Amygdala (tissue), 56 donors: ENCODE data around the gene NEURL1B.
A peak's percentile ranks its signal among the peaks of the same experiment; 100 is the strongest.
"Not testable (repeated sequence)": the region's sequence is repeated elsewhere in the genome, so short reads cannot be mapped to it uniquely, and the experiment has no call there.

Source experiments
- DNase-seq, 56 donors: peaks; one replicate each; lab custom pipeline; 2025; lab: John Stamatoyannopoulos, UW

The NEURL1B gene

DNA sequence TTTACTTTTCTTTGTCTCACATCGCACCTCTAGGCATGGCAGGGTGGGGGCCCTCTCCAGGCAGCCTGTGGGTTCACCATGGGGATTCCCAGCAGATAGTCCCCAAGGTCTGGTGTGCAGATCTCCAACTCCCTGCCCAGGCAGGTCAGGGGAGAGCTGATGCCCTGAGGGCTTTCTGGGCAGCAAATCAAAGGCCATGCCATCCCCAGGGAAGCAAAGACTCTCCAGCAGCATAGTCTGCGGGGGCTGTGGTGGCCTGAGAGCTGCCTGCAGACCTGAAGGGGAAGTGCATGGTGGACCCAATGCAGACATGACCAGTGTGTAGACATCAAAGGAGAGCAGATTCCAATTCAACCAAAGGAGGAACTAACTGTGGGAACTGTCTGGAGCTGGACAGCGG, 7.7 kb downstream of the NEURL1B start:
- no peak for DNase-seq

DNA sequence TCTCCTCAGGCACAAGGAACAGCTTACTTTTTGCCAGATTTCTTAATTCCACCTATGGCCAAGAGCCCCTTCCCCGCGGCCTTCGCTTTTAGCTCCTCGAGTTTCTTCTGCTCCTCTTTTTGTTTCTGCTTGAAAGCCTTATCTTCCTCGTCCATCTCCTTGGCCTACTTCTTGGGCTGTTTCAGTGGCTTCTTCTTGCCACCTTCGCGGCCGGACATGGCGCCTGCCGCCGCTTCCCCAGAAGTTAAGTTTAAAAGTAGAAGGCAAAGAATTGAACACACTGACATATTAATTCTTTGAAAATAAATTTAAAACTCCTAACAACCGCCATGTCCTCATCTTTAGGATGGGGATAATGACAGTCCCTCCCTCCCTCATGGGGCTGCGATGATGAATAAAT, 15.4 kb downstream of the NEURL1B start:
- DNase-seq = not testable (repeated sequence)

DNA sequence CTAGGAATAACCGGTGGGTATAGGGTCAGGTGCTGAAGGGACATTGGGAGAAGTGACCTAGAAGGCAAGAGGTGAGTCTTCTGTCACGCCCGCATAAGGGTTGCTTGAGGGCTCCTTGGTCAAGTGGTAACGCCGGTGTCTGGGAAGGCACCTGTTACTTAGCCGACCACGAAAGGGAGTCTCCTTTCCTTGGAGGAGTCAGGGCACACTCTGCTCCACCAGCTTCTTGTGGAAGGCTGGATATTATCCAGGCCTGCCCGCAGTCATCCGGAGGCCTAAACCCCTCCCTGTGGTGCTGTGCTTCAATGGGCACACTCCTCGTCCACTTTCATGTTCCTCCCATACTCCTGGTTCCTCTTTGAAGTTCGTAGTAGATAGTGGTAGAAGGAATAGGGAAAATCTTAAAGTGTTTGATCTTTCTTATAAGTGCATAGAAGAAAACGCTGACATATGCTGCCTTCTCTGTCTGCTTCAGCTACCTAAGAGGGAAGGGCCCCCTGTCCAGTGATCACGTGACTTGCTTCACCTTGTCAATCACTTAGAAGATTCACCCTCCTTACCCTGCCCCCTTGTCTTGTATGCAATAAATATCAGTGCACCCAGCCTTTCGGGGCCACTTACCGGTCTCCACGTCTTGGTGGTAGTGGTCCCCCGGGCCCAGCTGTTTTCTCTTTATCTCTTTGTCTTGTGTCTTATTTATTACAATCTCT, 16.6 kb downstream of the NEURL1B start:
- DNase-seq = not testable (repeated sequence)

DNA sequence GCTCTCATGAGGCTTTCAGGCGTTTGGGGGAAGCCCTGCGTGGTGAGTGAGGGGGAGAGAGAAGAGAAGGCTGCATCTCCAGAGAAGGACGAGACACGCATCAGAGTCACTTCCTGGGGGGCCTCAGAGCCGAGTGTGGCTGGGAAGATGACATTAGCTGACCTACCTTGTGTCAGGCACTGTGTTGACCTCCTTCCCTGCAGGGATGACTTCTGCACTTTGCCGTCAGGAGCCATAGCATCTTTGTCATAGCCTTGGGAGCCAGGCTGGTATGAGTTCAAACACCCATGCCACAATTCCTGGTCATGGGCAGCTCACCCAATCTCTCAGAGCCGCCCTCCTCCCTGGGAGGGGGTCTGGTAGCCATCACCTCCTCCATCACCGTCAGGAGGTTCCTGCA, 17.3 kb downstream of the NEURL1B start:
- DNase-seq = no peak

DNA sequence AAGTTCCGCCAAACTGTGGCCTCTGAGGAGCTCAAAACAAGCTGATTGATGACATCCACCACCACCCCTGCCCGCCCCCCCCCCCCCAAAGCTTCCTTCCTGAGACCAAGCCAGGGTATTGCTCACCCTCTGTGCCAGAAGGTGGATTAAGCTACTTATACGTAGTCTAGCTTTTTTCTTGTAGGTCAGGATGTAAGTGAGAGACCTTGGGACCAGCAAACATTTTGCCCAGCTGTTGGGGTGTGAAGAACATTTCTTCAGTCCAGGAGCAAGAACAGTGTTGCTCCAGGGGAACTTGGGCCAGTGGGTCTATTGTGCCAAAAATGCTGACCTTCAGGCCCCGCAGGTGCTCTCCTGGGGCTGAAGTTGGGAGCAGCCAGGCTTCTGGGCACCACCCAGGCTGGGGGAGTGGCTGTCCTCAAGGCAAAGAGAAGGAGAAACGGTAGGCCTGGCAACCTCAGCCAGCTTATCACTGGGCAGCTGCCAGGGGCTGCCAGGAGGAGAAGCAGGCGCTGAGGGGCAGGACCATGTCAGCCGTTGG, 18.0 kb downstream of the NEURL1B start:
- DNase-seq = no peak

DNA sequence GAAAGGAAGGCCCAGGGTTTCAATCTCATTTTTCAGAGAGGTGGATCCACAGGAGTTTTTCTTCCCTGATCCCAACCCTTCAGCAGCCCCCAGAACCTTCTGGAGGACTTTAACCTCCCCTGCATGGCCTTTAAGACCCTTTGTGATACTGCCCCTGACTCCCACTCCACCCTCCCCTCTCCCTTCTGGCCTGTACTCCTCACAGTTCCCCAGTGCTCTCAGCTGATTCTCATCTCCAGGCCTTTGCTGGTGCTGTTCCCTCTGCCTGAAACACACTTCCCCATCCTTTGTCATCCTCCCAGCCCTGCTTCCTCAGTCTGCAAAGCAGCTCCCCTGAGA, 18.5 kb downstream of the NEURL1B start:
- DNase-seq = no peak

DNA sequence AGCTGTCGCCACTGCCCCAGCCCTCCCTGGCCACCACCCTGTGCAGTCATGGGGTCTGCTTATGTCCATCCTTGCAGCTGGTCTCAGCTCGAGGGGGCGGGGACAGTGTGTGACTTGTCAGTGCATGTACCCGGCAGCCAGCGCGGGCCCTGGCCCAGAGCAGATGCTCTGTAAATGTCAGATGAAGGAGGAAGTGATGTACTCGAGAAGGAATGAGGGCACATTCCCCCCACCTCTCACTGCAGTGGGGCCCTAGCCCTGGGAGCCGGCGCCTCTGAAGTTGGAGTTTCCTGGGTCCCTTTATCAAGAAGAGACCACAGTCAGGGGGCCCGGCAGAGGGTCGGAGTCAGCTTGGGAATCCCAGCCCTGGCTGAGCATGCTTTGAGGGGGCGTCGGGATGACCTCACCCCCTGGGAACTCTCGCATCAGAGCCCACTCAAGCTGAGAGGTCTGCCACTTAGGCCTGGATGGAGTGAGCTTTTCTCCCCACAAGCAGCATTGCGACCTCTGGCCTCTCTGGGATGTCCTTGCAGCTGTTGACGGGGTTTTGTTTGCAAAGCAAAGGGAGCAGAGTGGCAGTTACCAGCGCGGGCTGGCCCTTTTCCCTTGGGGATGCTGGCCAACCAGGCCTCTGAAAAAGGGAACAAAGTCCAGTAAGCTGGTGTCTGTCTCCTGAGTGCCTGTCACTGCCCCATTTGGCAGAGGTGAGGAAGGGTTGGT, 19.0 kb downstream of the NEURL1B start:
- peak in 53 of 56 donors; percentile 21 to 85 (median 62) for DNase-seq

DNA sequence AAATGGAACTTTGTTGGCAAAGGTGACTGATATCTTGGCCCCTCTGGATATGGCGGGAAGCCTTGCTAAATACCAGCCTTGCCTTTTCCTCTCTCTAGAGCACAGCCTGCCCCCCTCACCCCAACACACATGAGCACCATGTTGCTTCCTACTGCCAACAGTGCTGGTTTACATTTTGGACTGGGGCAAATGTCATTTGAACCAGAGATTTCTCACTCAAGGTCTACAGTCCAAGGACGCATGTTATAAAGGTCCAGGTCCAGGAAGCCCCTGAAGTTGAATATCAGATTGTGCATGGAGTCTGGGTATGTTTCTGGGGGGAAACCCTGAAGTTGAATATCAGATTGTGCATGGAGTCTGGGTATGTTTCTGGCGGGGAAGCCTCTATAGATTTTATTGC, 19.9 kb downstream of the NEURL1B start:
- no peak for DNase-seq

DNA sequence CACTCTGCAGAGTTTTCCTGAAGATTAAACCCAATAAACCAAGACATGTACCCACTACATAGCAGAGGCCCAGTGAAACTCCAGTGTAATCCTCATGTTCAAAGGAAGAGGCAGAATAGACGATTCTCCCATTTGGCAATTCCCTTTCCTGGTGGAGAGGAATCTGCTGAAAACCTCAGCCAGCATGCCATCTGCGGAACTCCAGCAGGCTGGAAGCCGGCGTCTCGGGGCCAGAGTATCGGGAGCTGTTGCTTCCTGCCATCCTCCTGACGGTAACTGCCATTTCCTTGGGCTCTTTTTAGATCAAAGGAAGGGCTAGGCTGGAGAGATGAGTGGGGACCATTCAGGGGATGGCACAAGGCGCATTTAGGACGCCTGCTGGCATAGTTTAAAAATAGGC, 20.5 kb downstream of the NEURL1B start:
- no peak for DNase-seq

DNA sequence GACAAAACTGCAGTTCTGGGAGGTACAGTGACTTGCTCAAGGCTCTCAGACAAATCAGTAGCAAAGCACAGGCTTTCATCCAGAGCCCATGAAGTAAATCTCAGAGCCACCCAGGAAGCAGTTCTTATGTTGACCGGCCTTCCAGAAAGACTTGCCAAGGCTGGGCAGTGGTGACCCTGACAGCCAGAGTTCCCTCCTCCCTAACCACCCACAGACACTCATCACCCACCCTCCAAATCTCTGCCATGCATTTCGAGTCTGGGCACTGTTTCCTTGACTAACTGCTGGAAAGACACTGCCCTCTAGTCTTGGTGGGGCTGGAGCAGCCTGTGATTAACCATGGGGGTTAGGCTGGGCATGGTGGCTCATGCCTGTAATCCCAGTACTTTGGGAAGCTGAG, 21.5 kb downstream of the NEURL1B start:
- DNase-seq = no peak

DNA sequence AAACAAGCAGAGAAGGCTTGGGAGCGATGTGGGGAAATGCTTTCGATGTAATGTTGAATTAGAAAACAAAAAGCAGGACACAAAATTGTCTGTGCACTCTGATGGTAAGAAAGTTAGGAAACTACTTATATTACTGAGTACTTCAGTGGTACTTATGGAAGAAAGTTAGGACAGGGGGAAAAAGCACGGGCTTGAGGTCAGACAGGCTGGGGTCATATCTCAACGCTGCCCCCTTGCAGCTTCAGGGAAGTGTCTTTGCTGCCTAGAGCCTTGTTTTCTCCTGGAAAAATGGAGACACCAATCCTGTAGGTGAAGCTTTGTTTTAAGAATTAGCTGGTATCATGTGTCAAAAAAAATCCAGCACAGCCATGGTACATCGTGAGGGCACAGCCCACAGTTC, 23.0 kb downstream of the NEURL1B start:
- DNase-seq = no peak

DNA sequence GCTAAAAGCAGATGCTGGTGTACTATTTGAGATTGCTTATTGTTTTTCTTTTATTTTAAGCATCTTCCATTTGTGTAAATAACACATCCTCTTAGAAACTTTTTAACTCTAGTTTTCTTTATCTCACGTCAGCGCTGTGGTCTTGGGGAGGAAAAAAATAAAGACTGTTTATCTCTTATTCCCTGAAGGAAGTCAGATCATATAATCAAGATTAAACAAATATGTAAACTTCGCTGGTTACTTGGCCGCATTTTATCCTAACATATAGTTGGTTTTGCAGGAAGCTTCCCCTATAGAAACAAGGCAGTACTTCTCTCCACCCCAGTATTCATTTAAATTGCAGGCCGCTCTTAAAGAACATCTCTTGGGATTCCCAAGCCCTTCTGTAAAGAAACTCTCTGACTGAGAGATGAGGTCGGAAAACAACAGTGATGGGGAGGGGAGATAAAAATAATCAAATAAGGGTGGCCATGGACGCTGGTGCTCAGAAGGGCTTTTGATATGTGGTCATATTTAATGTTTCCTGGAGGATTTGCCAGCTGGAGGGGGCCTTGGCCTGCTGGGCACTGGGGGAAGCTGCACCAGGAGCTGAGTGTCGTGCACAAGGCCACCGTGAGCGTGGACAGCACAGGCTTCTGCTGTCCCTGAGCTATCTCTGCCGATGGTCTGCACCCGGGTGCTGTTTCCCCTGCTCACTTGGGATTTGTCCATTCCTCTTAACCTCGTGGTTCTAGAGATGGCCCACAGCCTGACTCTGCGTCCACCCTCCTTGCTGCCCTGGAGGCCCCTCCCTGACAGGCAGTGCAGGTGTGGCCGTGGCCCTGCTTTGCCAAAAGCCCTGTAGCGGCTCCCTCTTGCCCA, 23.8 kb downstream of the NEURL1B start:
- no peak for DNase-seq

DNA sequence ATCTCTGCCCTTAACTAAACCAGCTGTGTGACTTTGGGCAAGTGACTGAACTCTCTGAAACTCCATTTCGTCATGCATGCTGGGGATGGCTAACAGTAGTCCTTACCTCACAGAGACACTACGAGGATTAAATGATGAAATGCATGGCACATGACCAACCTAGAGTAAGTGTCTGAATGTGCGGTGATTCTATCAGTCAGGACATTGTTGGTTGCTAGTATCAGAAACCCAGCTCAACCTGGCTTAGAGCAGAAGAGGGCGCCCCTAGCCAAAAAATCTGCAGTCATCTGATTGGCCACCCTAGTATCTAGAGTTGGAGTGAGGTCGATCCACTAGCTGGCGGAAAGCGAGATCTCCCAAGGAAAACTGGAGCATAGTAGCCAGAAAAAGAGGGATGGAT, 25.2 kb downstream of the NEURL1B start:
- no peak for DNase-seq

DNA sequence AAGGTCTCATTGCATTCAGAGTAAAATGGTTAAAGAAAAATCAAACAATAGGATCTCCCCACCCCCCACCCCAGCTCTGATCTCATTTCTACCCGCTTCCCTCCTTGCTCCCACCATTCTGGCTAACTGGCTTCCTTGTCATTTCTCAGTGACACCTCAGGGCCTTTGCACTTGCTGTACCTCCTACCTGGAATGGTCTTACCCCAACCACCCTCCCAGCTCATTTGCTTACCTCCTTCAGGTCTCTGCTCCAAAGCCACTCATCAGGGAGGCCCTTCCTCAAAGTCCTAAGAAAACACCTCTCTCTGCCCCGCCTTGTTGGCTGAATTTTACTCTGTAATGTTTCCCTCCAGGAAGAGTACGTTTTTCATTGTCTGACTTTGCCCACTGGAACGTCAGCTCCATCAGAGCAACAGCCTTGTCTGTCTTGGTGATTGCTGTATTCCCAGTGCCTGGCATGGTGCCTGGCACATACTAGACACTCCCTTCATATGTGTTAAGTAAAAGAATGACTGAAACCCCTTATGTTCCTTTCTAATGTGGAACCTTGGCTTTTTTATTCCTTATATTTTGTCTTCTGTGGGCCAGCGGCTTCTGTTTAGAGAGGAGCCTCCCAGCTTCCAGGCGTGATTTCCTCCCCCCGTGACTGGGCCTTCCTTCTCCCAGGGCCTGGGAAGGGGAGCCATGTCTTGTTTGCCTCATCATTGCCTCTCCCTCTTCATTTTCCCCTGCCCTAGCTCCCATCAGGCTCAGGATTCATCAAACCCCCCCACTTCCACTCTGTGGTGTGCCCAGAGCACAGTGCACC, 26.9 kb downstream of the NEURL1B start:
- no peak for DNase-seq

DNA sequence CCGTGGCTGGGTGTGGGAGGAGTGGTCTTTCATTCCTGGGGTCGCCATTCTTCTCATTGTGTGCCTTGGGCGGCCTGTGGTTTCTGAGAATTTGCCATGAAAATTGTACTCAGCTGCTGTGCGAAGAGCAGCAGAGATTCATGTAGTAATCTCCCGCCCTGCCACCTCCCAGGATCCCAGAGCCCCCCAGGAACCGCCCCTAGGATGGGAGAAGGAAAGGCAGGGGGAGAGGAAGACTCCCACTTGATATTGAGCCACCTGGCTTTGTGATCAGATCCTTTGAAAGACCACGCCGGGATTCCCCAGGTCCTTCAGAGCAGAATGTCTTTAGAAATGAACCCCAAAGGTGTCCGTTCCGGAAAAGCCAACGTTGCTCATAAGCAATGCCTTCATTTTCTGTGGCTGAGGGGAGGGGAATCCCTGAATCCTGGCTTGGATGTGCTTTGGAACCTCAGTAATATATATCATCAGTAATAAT, 27.6 kb downstream of the NEURL1B start:
- no peak for DNase-seq

DNA sequence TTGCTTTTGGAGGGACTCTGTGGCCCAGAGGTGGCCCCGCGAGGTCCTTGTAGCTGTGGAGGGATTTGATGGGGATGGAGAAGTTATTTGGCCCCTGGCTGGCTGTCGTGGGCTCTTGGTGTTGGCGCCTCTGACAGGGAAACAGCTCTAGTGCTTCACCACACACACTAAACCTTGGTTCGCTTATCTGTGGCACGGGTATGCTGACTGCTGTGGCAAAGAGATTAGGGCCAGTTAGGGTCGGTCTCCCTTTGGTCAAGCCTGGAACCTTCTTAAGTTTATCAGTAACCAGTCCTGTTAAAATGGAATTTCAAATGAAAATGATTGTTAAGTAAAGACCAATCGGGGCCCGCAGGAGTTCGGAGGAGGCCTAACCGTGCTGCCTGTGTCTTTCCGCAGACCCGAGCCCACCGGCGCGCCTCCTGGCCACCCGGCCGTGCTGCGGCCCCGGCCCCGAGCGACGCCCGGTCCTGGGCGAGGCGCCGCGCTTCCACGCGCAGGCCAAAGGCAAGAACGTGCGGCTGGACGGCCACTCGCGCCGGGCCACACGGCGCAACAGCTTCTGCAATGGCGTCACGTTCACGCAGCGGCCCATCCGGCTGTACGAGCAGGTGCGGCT, 28.4 kb downstream of the NEURL1B start:
- no peak for DNase-seq

DNA sequence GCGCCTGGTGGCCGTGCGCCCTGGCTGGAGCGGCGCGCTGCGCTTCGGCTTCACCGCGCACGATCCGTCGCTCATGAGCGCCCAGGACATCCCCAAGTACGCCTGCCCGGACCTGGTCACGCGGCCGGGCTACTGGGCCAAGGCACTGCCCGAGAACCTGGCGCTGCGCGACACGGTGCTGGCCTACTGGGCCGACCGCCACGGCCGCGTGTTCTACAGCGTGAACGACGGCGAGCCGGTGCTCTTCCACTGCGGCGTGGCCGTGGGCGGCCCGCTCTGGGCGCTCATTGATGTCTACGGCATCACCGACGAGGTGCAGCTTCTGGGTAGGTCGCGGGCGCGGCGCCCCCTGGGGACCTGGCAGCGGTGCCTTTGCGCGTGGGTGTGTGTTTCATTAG, 28.9 kb downstream of the NEURL1B start:
- DNase-seq = no peak

DNA sequence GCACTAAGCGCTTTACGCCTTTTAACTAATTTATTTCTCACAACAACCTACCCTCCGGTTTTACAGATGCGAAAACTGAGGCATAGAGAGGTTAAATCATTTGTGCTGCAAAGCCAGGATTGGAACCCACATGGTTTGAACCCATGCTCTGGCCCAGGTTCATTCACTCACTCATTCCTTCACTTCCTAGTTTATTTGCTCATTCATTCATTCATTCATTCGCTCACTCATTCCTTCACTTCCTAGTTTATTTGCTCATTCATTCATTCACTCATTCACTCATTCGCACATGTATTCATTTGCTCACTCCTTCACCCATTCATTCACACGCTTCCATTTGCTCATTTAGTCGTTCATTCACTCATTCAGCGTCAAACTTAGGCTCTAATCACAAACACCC, 29.4 kb downstream of the NEURL1B start:
- DNase-seq = no peak

DNA sequence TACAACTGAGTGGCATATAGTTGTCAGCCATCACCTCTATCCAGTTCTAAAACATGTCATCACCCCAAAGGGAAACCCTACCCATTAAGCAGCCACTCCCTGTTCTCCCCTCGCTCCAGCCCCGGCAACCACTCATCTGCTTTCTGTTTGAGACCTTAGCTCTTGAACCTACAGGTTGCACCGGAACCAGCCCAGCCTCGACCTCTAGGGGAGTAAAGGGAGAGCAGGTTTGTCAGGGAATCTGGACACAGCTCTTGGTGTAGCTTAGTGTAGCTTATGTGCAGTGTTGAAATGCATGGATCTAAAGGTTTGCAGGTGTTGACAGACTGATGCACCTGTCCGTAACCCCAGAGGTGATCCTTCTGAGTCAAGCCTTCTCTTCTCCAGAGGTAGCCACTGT, 30.0 kb downstream of the NEURL1B start:
- no peak for DNase-seq

DNA sequence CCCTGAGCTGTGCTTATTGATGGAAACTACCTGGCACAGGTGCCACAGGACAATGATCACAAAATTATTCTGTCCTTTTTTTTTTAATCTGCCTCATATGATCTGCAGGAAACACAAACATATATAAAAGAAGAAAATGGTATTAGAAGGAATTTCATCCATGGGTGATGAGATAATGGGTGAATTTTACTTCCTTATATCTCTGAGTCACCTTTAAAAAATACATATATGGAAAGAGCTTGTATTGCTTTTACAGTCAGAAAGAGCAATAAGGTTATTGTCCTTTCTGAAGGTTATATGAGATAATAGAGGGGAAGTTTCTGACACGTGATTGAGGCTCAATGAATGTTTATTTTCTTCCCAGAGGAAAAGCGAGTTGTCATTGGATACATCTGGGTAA, 31.6 kb downstream of the NEURL1B start:
- no peak for DNase-seq
